ENCODE measurements around the gene SCNM1. TPM values are rescaled to one million over a fixed set of nuclear protein-coding genes. Genes with fewer than 3 reads are reported as not detected.

The SCNM1 gene
- total and polyA plus RNA-seq, 9 of the 15 experiments (the other 6 are each of a cell fraction or from before 2014, with no cell fraction given): 17.2 to 204 (median 63.0) TPM

DNA sequence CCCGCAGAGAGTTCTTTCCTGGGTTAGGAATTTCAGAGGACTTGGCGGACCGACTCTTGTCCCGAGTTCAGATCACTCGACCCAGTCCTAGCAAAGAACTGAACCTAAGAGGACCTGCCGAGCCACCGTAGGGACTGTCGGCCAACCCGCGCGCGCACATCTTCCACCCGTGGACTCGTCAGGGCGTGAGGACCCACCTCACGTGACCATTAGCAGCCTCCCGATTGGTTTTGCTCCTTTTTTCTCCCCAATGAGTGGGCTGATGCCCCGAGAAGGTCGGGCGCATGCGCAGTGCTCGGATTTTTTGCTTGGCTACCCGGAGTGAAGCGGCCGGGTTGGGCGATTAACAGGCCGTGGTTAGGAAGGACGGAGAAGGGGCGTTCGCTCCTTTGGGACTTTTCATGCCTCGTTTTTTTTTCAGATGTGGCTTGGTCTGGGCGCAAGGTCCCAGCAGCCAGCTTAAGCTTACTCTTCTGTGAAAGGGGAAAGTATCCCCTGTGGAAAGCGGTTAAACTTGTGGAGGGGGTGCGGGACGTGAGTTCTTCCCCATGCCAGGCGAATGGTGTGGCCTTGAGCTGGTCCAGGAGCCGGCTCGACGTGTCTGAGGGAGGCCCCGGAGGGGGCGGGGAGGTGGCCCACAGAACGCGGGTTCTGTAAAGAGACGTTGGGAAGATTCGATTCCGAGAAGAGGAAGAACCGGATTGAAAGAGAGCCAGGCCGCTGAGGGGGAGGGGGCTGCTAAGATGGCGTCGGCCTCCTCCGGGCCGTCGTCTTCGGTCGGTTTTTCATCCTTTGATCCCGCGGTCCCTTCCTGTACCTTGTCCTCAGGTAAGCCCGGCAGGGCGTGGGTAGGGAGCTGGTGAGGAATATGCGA, 32.5 kb downstream of the SCNM1 start, which contains the start of gene PIP5K1A (continued):
- TF ChIP-seq JUND (IDR thresholded peaks at IDR 0.05; ENCODE audit: borderline replicate concordance, low read depth, low read length) (no peak), JUND (tag; IDR thresholded peaks at IDR 0.05; ENCODE audit: borderline replicate concordance, low read depth, low read length) (no peak), PPARD (CRISPR knock-in tag; IDR thresholded peaks at IDR 0.05) (no peak), ELF2 (CRISPR knock-in tag; IDR thresholded peaks at IDR 0.05) (no peak), MEF2A (IDR thresholded peaks at IDR 0.05; ENCODE audit: control insufficient read depth, low read depth, low read length) (no peak), ARID1B (IDR thresholded peaks at IDR 0.05) (no peak), ZNF785 (CRISPR knock-in tag; IDR thresholded peaks at IDR 0.05) (no peak), POLR2B (IDR thresholded peaks at IDR 0.05; ENCODE audit: low read depth, partially characterized antibody) (peak; percentile 72), OTX1 (CRISPR knock-in tag; IDR thresholded peaks at IDR 0.05) (no peak), ATF1 (CRISPR knock-in tag; IDR thresholded peaks at IDR 0.05) (no peak), ATF1 (tag; IDR thresholded peaks at IDR 0.05) (no peak; the same call in none of the 2 replicates), NR4A1 (CRISPR knock-in tag; IDR thresholded peaks at IDR 0.05) (no peak), NR4A1 (tag; IDR thresholded peaks at IDR 0.05) (no peak), TARDBP (IDR thresholded peaks at IDR 0.05) (peak; percentile 80; the same call in 1 of the 2 replicates)
- TF ChIP-seq, protein P1, sequence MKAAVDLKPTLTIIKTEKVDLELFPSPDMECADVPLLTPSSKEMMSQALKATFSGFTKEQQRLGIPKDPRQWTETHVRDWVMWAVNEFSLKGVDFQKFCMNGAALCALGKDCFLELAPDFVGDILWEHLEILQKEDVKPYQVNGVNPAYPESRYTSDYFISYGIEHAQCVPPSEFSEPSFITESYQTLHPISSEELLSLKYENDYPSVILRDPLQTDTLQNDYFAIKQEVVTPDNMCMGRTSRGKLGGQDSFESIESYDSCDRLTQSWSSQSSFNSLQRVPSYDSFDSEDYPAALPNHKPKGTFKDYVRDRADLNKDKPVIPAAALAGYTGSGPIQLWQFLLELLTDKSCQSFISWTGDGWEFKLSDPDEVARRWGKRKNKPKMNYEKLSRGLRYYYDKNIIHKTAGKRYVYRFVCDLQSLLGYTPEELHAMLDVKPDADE (conservative IDR thresholded peaks at IDR 0.05; ENCODE audit: control insufficient read depth, low read depth, low read length): no peak
- TF ChIP-seq, protein P2, sequence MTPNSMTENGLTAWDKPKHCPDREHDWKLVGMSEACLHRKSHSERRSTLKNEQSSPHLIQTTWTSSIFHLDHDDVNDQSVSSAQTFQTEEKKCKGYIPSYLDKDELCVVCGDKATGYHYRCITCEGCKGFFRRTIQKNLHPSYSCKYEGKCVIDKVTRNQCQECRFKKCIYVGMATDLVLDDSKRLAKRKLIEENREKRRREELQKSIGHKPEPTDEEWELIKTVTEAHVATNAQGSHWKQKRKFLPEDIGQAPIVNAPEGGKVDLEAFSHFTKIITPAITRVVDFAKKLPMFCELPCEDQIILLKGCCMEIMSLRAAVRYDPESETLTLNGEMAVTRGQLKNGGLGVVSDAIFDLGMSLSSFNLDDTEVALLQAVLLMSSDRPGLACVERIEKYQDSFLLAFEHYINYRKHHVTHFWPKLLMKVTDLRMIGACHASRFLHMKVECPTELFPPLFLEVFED (CRISPR knock-in tag; conservative IDR thresholded peaks at IDR 0.05): no peak
- TF ChIP-seq, protein P3, sequence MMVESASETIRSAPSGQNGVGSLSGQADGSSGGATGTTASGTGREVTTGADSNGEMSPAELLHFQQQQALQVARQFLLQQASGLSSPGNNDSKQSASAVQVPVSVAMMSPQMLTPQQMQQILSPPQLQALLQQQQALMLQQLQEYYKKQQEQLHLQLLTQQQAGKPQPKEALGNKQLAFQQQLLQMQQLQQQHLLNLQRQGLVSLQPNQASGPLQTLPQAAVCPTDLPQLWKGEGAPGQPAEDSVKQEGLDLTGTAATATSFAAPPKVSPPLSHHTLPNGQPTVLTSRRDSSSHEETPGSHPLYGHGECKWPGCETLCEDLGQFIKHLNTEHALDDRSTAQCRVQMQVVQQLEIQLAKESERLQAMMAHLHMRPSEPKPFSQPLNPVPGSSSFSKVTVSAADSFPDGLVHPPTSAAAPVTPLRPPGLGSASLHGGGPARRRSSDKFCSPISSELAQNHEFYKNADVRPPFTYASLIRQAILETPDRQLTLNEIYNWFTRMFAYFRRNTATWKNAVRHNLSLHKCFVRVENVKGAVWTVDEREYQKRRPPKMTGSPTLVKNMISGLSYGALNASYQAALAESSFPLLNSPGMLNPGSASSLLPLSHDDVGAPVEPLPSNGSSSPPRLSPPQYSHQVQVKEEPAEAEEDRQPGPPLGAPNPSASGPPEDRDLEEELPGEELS (CRISPR knock-in tag; IDR thresholded peaks at IDR 0.05; ENCODE audit: borderline replicate concordance): no peak
- TF ChIP-seq, protein P4, sequence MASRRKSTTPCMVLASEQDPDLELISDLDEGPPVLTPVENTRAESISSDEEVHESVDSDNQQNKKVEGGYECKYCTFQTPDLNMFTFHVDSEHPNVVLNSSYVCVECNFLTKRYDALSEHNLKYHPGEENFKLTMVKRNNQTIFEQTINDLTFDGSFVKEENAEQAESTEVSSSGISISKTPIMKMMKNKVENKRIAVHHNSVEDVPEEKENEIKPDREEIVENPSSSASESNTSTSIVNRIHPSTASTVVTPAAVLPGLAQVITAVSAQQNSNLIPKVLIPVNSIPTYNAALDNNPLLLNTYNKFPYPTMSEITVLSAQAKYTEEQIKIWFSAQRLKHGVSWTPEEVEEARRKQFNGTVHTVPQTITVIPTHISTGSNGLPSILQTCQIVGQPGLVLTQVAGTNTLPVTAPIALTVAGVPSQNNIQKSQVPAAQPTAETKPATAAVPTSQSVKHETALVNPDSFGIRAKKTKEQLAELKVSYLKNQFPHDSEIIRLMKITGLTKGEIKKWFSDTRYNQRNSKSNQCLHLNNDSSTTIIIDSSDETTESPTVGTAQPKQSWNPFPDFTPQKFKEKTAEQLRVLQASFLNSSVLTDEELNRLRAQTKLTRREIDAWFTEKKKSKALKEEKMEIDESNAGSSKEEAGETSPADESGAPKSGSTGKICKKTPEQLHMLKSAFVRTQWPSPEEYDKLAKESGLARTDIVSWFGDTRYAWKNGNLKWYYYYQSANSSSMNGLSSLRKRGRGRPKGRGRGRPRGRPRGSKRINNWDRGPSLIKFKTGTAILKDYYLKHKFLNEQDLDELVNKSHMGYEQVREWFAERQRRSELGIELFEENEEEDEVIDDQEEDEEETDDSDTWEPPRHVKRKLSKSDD (conservative IDR thresholded peaks at IDR 0.05; ENCODE audit: low read length): no peak
- TF ChIP-seq, protein P5, sequence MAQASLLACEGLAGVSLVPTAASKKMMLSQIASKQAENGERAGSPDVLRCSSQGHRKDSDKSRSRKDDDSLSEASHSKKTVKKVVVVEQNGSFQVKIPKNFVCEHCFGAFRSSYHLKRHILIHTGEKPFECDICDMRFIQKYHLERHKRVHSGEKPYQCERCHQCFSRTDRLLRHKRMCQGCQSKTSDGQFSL (CRISPR knock-in tag; IDR thresholded peaks at IDR 0.05): 0 out of 2 replicates have a peak, but pooled peaks have one; percentile 48
- TF ChIP-seq, protein P5 (tag; IDR thresholded peaks at IDR 0.05): peak in 1 of 2 experiments; percentile 69; a peak in 2 of 4 replicates
